GM18909 (cell line): Measurements from ENCODE around the gene LGALS8.

Source experiments
- ATAC-seq: cut with Tn5 transposase; IDR thresholded peaks from one replicate; pipeline ENCODE4 v1.9.1; 2021; ENCODE audit warnings: mild to moderate bottlenecking; ENCODE audit not compliant: unreplicated experiment, poor library complexity

LGALS8 gene

DNA sequence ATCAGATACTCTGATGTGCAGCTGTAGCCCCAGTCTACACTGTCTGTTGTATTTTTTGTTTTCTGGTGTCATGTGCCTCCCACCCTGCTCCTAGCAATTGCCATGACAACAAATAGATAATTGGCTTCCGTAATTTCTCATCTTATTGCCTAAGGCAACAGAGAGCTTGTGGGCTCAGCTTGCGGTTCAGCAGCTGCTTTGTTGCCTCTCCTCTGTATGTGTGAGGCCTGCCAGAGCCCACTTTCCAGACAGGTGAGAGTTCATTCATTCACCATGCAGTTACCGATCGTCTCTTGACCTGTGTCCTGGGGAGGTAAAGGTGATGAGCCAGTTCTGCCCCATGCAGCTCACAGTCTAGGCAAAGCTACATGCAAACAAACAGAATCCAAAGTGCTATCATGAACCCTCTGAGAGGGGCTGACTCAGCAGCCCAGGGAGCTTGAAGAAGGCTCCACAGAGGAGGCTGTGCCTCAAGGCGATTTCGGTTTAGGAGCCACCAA lies 11.9 kb downstream of the LGALS8 start:
- no peak for ATAC-seq

GRCh38 chr1:236536540-236536939 lies 12.8 kb downstream of the LGALS8 start:
- no peak for ATAC-seq

DNA sequence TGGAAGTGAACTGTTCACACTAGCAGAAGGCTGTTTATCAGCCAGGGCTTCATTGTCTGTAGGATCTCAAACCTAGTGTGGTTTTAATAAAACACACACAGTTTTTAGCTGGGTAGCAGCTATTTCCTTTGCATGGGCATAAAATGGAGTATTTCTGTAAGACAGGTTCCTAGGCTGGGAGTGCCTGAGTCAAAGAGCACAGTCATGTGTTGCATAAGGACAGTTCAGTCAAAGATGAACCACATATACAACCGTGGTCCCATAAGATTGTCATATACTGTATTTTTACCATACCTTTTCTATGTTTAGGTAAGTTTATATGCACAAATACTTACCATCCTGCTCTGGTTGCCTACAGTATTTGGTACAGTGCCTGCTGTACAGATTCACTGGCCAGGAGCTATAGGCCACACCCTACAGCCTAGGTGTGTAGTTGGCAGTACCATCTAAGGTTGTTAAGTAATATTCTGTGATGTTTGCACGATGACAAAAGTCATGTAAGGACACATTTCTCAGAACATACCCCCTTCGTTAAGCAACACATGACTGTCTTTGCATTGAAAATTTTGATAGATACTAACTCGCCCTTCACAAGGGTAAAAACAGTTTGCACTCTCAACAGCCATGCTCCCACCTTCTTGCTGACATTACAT lies 17.2 kb downstream of the LGALS8 start:
- no peak for ATAC-seq

- no peak for ATAC-seq
Observed at GRCh38 chr1:236541710-236542109, 17.9 kb downstream of the LGALS8 start.

DNA sequence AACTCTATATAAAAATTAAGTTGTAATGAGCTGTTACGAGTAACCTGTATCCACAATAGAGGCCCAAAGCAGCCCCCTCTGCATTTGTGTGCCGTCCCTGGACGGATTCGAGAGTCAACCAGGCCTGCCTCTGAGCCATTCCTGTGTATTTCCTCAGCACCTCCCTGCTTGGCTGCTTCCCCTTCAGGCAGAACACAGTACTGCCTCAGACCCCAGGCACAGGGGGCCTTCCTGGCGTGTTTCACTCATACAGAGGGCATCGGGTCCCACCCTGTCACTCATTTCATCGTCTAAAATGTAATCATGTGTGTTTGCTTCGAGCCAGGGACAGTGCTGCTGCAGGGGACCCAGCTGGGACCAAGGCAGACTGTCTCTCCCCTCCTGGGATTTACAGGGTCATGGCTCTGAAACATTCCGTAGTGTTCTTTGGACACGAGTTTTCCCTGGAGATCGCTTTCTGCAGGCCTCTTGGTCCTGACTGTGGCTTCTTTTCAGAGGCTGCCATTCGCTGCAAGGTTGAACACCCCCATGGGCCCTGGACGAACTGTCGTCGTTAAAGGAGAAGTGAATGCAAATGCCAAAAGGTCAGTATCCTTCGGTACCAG lies 19.4 kb downstream of the LGALS8 start:
- ATAC-seq: no peak

GRCh38 chr1:236545621-236546169 lies 21.9 kb downstream of the LGALS8 start:
- ATAC-seq: no peak

DNA sequence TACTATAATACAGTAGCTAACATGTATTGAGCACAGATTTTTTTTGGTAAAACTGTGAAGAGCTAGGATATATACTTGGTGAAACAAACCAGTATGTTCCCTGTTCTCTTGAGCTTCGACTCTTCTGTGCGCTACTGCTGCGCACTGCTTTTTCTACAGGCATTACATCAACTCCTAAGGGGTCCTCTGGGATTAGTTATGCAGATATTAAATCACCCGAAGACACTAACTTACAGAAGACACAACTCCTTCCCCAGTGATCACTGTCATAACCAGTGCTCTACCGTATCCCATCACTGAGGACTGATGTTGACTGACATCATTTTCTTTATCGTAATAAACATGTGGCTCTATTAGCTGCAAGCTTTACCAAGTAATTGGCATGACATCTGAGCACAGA lies 24.7 kb downstream of the LGALS8 start:
- ATAC-seq: no peak

- ATAC-seq: no peak
Observed at GRCh38 chr1:236550961-236551851, 27.4 kb downstream of the LGALS8 start.

GRCh38 chr1:236552096-236552495 lies 28.3 kb downstream of the LGALS8 start:
- ATAC-seq: no peak

DNA sequence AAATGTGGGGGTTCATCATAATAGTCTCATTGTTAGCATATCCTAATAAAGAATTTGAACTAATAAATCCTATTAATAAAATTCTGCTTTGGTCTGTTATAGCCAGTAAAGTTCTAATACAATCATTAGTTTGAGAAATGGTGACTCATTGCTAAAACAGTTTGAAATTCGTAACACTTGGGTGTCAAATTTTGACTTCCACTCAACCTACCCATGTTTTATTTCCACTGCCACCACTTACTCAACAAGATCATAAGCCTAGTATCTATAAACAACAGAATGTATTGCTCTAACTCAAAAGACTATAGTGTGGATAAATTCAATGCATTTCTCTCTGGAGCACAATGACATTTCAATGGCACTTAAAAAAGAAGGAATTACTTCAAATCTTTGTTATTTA lies 29.1 kb downstream of the LGALS8 start:
- ATAC-seq: no peak

GRCh38 chr1:236553370-236553769 lies 29.6 kb downstream of the LGALS8 start:
- ATAC-seq: no peak

DNA sequence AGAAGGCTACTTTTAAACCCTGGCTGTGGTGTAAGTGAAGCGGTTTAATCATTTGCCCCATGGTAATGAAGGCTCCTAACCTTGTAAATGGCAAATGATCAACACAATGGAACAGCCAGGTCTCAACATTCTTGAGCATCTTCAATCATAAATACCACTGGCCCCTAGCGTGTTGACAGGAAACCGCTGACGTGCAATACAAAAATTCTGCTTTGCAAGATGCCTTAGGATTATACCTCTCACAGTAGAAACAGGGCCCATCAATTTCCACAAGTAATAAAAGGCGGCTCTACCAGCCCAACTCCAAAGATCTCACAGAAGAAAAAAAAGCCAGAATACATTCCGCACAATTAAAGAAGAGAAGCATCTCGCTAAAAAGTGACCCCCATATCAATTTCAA lies 32.8 kb downstream of the LGALS8 start:
- ATAC-seq: no peak

- ATAC-seq: no peak
Observed at GRCh38 chr1:236558081-236558480, 34.3 kb downstream of the LGALS8 start.

DNA sequence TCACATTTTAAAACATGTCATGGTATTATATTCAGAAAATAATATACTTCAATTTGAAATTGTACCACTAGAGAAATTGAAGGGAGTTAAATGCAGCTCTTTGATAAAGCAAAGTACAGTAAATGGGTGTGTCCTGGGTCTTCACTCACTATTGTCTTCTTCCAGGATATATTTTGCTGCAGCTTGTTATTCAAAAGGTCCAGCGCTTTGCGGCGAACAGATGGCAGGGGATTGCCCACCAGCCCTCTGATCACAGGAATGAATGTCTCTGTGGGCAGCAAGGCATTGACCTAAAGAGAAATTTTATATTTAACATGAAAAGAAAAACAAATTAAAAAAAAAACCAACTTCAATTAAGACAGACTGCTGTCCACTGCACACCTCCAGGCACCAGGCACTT lies 35.1 kb downstream of the LGALS8 start:
- ATAC-seq: no peak

- no peak for ATAC-seq
Observed at GRCh38 chr1:236560213-236560771, 36.5 kb downstream of the LGALS8 start.

DNA sequence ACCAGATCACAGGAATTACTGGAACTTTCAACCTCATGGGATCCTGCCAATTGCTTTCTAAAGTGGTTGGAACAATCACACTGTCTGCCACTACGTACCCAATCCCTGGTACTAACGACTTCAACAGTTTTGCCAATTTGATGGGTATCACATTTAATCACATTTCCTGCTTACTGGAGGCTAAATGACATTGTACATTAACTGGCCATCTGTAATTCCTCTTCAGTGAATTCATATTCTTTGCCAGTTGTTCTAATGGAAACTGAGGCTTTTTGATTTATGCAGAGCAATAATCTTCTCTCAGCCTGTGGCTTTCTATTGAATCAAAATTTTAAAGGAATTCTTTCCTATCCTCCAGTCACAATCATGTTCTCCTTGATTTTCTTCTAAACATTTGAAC lies 38.2 kb downstream of the LGALS8 start:
- no peak for ATAC-seq

DNA sequence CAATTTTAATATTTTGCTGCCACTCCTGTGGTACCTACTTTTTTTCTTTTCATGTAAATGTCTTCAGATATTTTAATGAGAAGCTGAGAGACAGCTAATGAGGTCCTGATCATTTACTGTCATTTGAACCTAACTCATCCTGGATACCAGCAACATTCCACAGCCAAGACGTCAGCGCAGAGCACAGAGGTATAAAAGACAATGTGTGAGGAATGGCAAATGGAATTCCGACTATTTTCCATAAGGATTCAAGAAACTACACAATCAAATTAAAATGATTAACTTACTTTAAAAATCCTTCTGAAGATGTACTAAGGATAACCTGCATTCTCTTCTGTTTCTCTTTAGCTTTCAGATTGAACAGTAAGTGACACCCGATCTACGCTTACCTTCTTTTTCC lies 41.7 kb downstream of the LGALS8 start:
- ATAC-seq: no peak

DNA sequence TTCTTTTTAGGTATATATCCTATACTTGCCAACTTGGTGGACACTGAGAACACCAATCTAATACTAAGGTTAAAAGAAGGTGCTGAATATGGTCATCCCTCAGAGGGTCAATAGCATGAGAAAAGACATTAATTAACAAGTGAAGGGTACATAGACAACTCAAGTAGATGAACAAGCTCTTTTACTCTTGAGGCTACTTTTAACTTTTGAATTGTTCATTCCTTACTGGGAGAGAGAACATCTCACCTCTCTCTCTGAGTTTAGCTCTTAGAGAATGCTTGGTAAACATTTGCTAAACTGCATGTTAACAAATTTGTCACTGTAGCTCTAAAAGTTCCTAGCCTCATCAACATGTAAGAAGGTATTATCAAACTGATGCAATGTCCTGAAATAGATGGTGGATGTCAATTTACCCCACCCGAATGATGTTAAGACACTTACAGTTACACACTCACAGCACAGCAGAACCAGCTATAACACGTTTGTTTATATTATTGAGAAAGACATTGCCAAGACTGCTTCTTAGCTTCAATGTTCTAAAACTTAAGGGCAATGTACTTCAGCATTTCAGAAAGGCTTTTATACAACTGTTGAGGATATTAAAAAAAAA lies 44.6 kb downstream of the LGALS8 start:
- ATAC-seq: no peak

DNA sequence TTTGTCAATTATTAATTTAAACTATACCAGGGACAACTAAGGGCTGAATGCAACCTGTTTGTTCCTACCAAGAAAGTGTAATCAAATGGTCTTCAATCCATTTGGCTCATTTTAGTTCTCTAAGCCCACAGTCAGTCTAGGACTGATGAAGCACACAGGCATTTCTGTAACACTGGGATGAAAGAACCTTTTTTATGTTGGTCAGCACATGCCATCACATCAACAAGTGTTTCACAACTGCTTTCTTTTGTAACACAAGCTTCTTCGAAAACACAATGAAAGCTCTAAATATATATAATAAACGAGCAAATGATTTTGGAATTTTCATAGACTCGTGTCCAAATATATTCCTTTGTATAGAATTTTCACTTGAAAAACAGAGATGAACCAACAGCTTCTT lies 51.7 kb downstream of the LGALS8 start:
- ATAC-seq: no peak

- ATAC-seq: no peak
Observed at GRCh38 chr1:236576004-236576403, 52.2 kb downstream of the LGALS8 start.
